Measurements from ENCODE around the gene MAP2K1.

DNA sequence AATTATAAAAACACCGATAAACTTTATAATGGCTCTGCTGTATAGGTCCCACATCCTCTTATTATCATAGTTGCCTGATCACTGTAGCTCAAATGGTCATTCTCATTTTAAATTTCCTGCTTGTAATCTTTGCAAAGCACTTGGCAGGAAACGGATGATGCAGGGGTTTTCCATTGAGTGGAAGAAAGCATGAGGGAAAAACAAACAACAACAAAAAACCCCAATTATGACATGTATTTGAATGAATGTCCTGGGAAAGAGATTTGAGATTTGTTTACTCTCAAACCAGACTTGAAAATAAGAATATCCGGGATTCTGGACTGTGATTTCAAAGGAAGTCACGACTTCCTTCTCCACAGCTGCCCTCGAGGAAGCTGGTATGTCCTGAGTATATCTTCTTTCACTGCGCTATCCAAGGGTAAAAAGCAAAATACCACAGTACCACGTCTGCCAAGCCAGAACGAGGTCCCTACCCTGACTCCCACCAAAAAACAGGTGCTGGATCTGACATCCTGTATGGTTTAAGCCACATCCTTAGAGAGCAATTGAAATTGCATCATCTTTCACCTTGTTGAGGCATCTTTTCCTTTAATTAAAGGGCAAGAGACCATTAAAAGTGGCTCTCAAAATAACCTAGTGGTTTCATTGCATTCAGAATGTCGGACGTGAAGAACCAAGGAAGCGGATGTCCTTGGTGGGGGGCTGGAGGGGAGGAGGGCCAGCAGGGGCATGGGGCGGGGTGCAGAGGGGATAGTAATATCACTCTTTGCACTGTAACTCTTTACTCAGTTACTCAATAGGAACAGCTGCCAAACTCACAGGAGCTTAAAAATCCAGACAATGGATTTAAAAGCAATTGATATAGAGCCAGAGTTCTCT is 16.7 kb upstream of the MAP2K1 start:
- TF ChIP-seq, protein P1, sequence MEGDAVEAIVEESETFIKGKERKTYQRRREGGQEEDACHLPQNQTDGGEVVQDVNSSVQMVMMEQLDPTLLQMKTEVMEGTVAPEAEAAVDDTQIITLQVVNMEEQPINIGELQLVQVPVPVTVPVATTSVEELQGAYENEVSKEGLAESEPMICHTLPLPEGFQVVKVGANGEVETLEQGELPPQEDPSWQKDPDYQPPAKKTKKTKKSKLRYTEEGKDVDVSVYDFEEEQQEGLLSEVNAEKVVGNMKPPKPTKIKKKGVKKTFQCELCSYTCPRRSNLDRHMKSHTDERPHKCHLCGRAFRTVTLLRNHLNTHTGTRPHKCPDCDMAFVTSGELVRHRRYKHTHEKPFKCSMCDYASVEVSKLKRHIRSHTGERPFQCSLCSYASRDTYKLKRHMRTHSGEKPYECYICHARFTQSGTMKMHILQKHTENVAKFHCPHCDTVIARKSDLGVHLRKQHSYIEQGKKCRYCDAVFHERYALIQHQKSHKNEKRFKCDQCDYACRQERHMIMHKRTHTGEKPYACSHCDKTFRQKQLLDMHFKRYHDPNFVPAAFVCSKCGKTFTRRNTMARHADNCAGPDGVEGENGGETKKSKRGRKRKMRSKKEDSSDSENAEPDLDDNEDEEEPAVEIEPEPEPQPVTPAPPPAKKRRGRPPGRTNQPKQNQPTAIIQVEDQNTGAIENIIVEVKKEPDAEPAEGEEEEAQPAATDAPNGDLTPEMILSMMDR (IDR thresholded peaks at IDR 0.05) = no peak
- TF ChIP-seq ZFX (IDR thresholded peaks at IDR 0.05; ENCODE audit: borderline replicate concordance) = no peak

All from 22Rv1 (cell line).